SK-N-SH (cell line): ENCODE results near the gene HAGHL. TPM values are rescaled to one million over a fixed set of nuclear protein-coding genes. Genes with fewer than 3 reads are reported as not detected.
"Not testable (repeated sequence)": the region's sequence is repeated elsewhere in the genome, so short reads cannot be mapped to it uniquely, and the experiment has no call there.

ENCODE experiments used
- CTCF ChIA-PET: fragments of 300-600, 350-600 bp; formaldehyde crosslinking; extraction: SDS; loops from one replicate; lab custom pipeline; 2021; lab: Yijun Ruan, JAX
- POLR2A ChIA-PET: fragments of 350-600 bp; sonication (Branson Sonifier 250); formaldehyde crosslinking; extraction: SDS; loops from one replicate; lab custom pipeline; 2020; ENCODE audit warnings: antibody characterized with exemption, inconsistent platforms; lab: Yijun Ruan, JAX
- DNase-seq: peaks from one replicate; pipeline ENCODE4 v3.0.0; 2012
- H2AFZ ChIP-seq: fragments of 200-600 bp; sonication (generic); 2 replicates; pipeline ENCODE4 v1.8.1; 2016; ENCODE audit warnings: antibody characterized with exemption, mild to moderate bottlenecking, low read depth
- H3F3A ChIP-seq: fragments of 200-600 bp; sonication (generic); replicated peaks from 2 replicates; pipeline ENCODE3; 2016; ENCODE audit warnings: antibody characterized with exemption, mild to moderate bottlenecking; ENCODE audit not compliant: insufficient read depth
- H3K27ac ChIP-seq, 2 experiments: fragments of 200-500 bp in 1 of 2; fragments of 200-600 bp in 1 of 2; sonication (Bioruptor generic) in 1 of 2; sonication (generic), shearing (Covaris generic) in 1 of 2; 2 replicates each; pipeline versions ENCODE4 v1.5.1 to v1.6.1; 2014 to 2016; ENCODE audit warnings: low read depth in 2 of 2, inconsistent platforms in 1 of 2, low read length in 1 of 2, mild to moderate bottlenecking in 1 of 2, mixed read lengths in 1 of 2
- H3K27me3 ChIP-seq: fragments of 200-600 bp; sonication (generic), shearing (Covaris generic); 2 replicates; pipeline ENCODE4 v1.6.1; 2016; ENCODE audit warnings: mixed run types; ENCODE audit not compliant: insufficient read depth
- H3K36me3 ChIP-seq, 2 experiments: fragments of 200-500 bp in 1 of 2; fragments of 200-600 bp in 1 of 2; sonication (Bioruptor generic) in 1 of 2; sonication (generic) in 1 of 2; replicated peaks in 1 of 2; 2 replicates each; pipeline versions ENCODE3 to v1.5.1; 2014 to 2016; ENCODE audit warnings: low read length in 1 of 2, mild to moderate bottlenecking in 1 of 2; ENCODE audit not compliant: insufficient read depth in 2 of 2, control insufficient read depth in 1 of 2
- H3K4me1 ChIP-seq, 2 experiments: fragments of 200-500 bp in 1 of 2; fragments of 200-600 bp in 1 of 2; sonication (Bioruptor generic) in 1 of 2; sonication (generic), shearing (Covaris generic) in 1 of 2; 2 replicates each; pipeline versions ENCODE4 v1.5.1 to v1.6.1; 2014 to 2016; ENCODE audit warnings: low read depth in 1 of 2, low read length in 1 of 2, mixed run types in 1 of 2; ENCODE audit not compliant: insufficient read depth in 2 of 2, control insufficient read depth in 1 of 2
- H3K4me2 ChIP-seq: fragments of 200-600 bp; sonication (generic), shearing (Covaris generic); 2 replicates; pipeline ENCODE4 v1.6.1; 2017; ENCODE audit warnings: mixed run types
- H3K4me3 ChIP-seq, 2 experiments: fragments of 200-500 bp in 1 of 2; fragments of 200-600 bp in 1 of 2; sonication (Bioruptor generic) in 1 of 2; sonication (generic), shearing (Covaris generic) in 1 of 2; 2 replicates each; pipeline versions ENCODE4 v1.5.1 to v1.8.1; 2014 to 2016; ENCODE audit warnings: low read depth in 2 of 2, inconsistent platforms in 1 of 2, low read length in 1 of 2, mild to moderate bottlenecking in 1 of 2, mixed read lengths in 1 of 2, moderate library complexity in 1 of 2
- H3K79me2 ChIP-seq: fragments of 200-600 bp; sonication (generic); 2 replicates; pipeline ENCODE4 v1.8.1; 2017; ENCODE audit warnings: mild to moderate bottlenecking; ENCODE audit not compliant: insufficient read depth
- H3K9ac ChIP-seq: fragments of 200-600 bp; sonication (generic); 2 replicates; pipeline ENCODE4 v1.6.1; 2017; ENCODE audit warnings: mixed run types
- H3K9me2 ChIP-seq: fragments of 200-600 bp; sonication (generic); 2 replicates; pipeline ENCODE4 v1.6.1; 2017; ENCODE audit warnings: mixed run types
- H3K9me3 ChIP-seq: fragments of 200-600 bp; sonication (generic); 2 replicates; pipeline ENCODE4 v1.6.1; 2017; ENCODE audit warnings: mixed run types, mild to moderate bottlenecking, moderate library complexity
- H4K20me1 ChIP-seq: fragments of 200-600 bp; sonication (generic); 2 replicates; pipeline ENCODE4 v1.6.1; 2017; ENCODE audit warnings: mild to moderate bottlenecking, mixed run types; ENCODE audit not compliant: insufficient read depth
- CHD2 ChIP-seq: fragments of 150-350 bp; IDR thresholded peaks from 2 replicates; pipeline ENCODE4 v1.6.1; 2018; ENCODE audit warnings: low read length; ENCODE audit not compliant: partially characterized antibody
- CTCF ChIP-seq: fragments of 200-600 bp; sonication (generic); IDR thresholded peaks from 2 replicates; pipeline ENCODE4 v1.6.1; 2017; ENCODE audit warnings: antibody characterized with exemption, mild to moderate bottlenecking, moderate library complexity
- ELF1 ChIP-seq: IDR thresholded peaks from 2 replicates; pipeline ENCODE4 v1.4.0; 2012
- FOXM1 ChIP-seq: IDR thresholded peaks from 2 replicates; pipeline ENCODE4 v1.4.0; 2012; ENCODE audit warnings: low read depth, mild to moderate bottlenecking
- MEF2A ChIP-seq: IDR thresholded peaks from 2 replicates; pipeline ENCODE4 v1.4.0; 2012; ENCODE audit warnings: low read depth, borderline replicate concordance
- RAD21 ChIP-seq: IDR thresholded peaks from 2 replicates; pipeline ENCODE4 v1.6.1; 2012; ENCODE audit warnings: mild to moderate bottlenecking, low read length
- TAF1 ChIP-seq: IDR thresholded peaks from 2 replicates; pipeline ENCODE4 v1.6.1; 2012; ENCODE audit warnings: low read depth, mild to moderate bottlenecking, low read length, moderate library complexity, borderline replicate concordance
- YY1 ChIP-seq: IDR thresholded peaks from 2 replicates; pipeline ENCODE4 v1.4.0; 2012; ENCODE audit warnings: low read depth, mild to moderate bottlenecking
- WGBS: methylation state at CpG from one replicate; pipeline ENCODE4 v1.1.6; 2017; ENCODE audit warnings: low lambda C conversion rate; 5-methylcytosine and 5-hydroxymethylcytosine counted together
- polyA plus RNA-seq, 3 experiments: library from polyadenylated mRNA; depleted of rRNA; stranded (reverse); fragments of >200 nt; gene quantifications; 2 replicates each; pipeline ENCODE4 v1.2.3, GENCODE V29; 2012

The HAGHL gene
- polyA plus RNA-seq, 1 of the 3 experiments (the other 2 are of a cell fraction): 65.5 TPM

DNA sequence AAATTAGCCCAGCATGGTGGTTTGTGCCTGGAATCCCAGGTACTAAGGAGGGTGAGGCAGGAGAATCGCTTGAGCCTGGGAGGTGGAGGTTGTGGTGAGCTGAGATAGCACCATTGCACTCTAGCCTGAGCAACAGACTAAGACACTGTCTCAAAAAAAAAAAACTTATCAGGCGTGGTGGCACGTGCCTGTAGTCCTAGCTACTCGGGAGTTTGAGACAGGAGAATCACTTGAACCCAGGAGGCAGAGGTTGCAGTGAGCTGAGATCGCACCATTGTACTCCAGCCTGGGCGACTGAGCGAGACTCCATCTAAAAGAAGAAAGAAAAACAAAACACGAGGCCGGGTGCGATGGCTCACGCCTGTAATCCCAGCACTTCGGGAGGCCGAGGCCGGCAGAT lies 16.0 kb downstream of the HAGHL start:
- H3K27me3 ChIP-seq, POLR2A ChIA-PET, H3K4me2 ChIP-seq, H3K9me2 ChIP-seq, H3K36me3 ChIP-seq, DNase-seq, H3F3A ChIP-seq, H3K27ac ChIP-seq, H3K9ac ChIP-seq, H3K9me3 ChIP-seq, H3K4me3 ChIP-seq, H2AFZ ChIP-seq, H4K20me1 ChIP-seq: not testable (repeated sequence)
- peaks cover 14% of the 10 kb centered on the region for H3K79me2 ChIP-seq
- H3K4me1 ChIP-seq: peaks cover 0 to 10% of the 10 kb centered on the region in 2 experiments; a peak in 1 of 4 replicates
- CTCF ChIA-PET: interaction anchor here (1.0 to 4.5 kb wide), 5 partner anchors 17 to 313 kb away, joined by 4 to 41 read pairs (median 5); partner anchors contain the start of gene CCDC78
- 88% methylated on average over 14 of the region's 14 CpGs for WGBS

- CTCF ChIA-PET: interaction anchor here (1.0 to 4.5 kb wide), 7 partner anchors 18 to 312 kb away, joined by 3 to 23 read pairs (median 4); partner anchors contain the start of genes ANTKMT and CCDC78
Measured at GRCh38 chr16:743794-744500, 17.0 kb downstream of the HAGHL start.

DNA sequence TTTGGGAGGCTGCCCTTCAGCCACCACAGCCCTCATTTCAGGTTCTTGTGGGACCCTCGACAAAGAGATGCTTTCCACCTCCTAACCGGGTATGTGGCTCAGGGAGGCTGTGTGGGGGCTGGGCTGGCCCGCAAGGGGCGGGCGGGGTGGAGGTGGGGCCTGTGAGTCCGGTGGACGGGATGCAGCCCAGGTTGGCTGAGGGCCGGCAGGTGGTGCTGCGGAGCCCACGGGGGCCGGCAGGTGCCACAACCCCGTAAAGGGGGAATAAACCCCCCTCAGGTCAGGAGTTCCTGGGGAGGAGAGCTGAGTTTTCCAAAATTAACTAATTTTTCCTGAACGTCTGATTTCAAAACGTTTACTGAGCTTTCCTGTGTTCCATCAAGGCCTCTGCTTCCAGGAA lies 18.8 kb downstream of the HAGHL start:
- Histone ChIP-seq H3K27ac (no peak overlapping the region), H3K4me2 (no peak overlapping the region), H3K36me3 (no peaks in the 10 kb centered on the region), H3K79me2 (no peaks in the 10 kb centered on the region), H3K9ac (no peak overlapping the region), H3K4me3 (no peak overlapping the region), H2AFZ (no peak overlapping the region), H3K27me3 (no peaks in the 10 kb centered on the region)
- DNase-seq: peak; percentile 81
- TF ChIP-seq TAF1 (no peak), ELF1 (no peak), CTCF (peak; percentile 39), RAD21 (0 out of 2 replicates have a peak, but pooled peaks have one; percentile 17), YY1 (no peak)
- TF ChIP-seq, all 33 proteins: peak for 2
- Histone ChIP-seq H4K20me1 (no peaks in the 10 kb centered on the region), H3F3A (peaks cover 4% of the 10 kb centered on the region), H3K9me3 (no peaks in the 10 kb centered on the region), H3K4me1 (peaks cover 0 to 2% of the 10 kb centered on the region in 2 experiments; a peak in 1 of 4 replicates), H3K9me2 (no peaks in the 10 kb centered on the region)
- CTCF ChIA-PET: interaction anchor here (0.6 to 1.8 kb wide), 11 partner anchors 9 to 58 kb away, joined by 3 to 6 read pairs (median 4); partner anchors contain the start of genes ANTKMT and MSLN
- 8% methylated on average over 4 of the region's 14 CpGs for WGBS
- POLR2A ChIA-PET: interaction anchor here (0.7 kb wide), 1 partner anchor 35 kb away, joined by 4 read pairs; no protein-coding TSS in a partner anchor

More at GRCh38 chr16:743794-744500, 17.0 kb downstream of the HAGHL start:
- no peaks in the 10 kb centered on the region for H4K20me1 ChIP-seq
- DNase-seq: peak; percentile 61
- TF ChIP-seq MEF2A (no peak), CTCF (peak; percentile 27), CHD2 (no peak), FOXM1 (no peak)
- H3K36me3 ChIP-seq: no peaks in the 10 kb centered on the region
- H3K4me3 ChIP-seq: no peak overlapping the region
- H3K9me2 ChIP-seq: no peaks in the 10 kb centered on the region
- no peaks in the 10 kb centered on the region for H3K27me3 ChIP-seq
- POLR2A ChIA-PET: no interaction called here
- peaks cover 1% of the 10 kb centered on the region for H3F3A ChIP-seq
- H3K79me2 ChIP-seq: peaks cover 14% of the 10 kb centered on the region
- no peak overlapping the region for H2AFZ ChIP-seq
- 84% methylated on average over 14 of the region's 21 CpGs for WGBS
- no peak overlapping the region for H3K4me2 ChIP-seq
- peaks cover 0 to 10% of the 10 kb centered on the region in 2 experiments; a peak in 1 of 4 replicates for H3K4me1 ChIP-seq
- H3K9ac ChIP-seq: no peak overlapping the region
- no peaks in the 10 kb centered on the region for H3K9me3 ChIP-seq
- no peak overlapping the region for H3K27ac ChIP-seq
